GM23338 (cell line): ENCODE measurements around the gene ERC2. TPM values are rescaled to one million over a fixed set of nuclear protein-coding genes. Genes with fewer than 3 reads are reported as not detected.

ENCODE experiments used
- ATAC-seq: fragments of 200-7000 bp; cut with Tn5 transposase; 3 replicates; pipeline ENCODE4 v1.9.1; 2020
- DNase-seq: peaks from one replicate; pipeline ENCODE4 v3.0.0-alpha.2; 2015; ENCODE audit warnings: low spot score
- H2AFZ ChIP-seq: fragments of 200-600 bp; sonication (generic); 2 replicates; pipeline ENCODE4 v1.8.0; 2016; ENCODE audit warnings: antibody characterized with exemption, mild to moderate bottlenecking, moderate library complexity
- H3F3A ChIP-seq: fragments of 200-600 bp; sonication (generic); replicated peaks from 2 replicates; pipeline ENCODE4 v1.8.0; 2017; ENCODE audit warnings: antibody characterized with exemption, mixed run types, low read depth
- H3K27ac ChIP-seq: fragments of 200-600 bp; sonication (generic); 2 replicates; pipeline ENCODE4 v1.6.1; 2016; ENCODE audit warnings: low read depth
- H3K27me3 ChIP-seq: fragments of 200-600 bp; sonication (generic); 2 replicates; pipeline ENCODE4 v1.8.0; 2016; ENCODE audit warnings: mild to moderate bottlenecking, mixed run types, moderate library complexity; ENCODE audit not compliant: insufficient read depth
- H3K36me3 ChIP-seq: fragments of 200-600 bp; sonication (generic); 2 replicates; pipeline ENCODE4 v1.8.0; 2016; ENCODE audit warnings: mild to moderate bottlenecking; ENCODE audit not compliant: insufficient read depth
- H3K4me1 ChIP-seq: fragments of 200-600 bp; sonication (generic); 2 replicates; pipeline ENCODE4 v1.8.0; 2016; ENCODE audit warnings: mild to moderate bottlenecking, moderate library complexity; ENCODE audit not compliant: insufficient read depth
- H3K4me2 ChIP-seq: fragments of 200-600 bp; sonication (generic); 2 replicates; pipeline ENCODE4 v1.7.1; 2017; ENCODE audit warnings: mixed run types
- H3K4me3 ChIP-seq: fragments of 200-600 bp; sonication (generic); 2 replicates; pipeline ENCODE4 v1.6.1; 2016; ENCODE audit warnings: mixed run types
- H3K79me2 ChIP-seq: fragments of 200-600 bp; sonication (generic); replicated peaks from 2 replicates; pipeline ENCODE4 v1.8.0; 2017; ENCODE audit warnings: mild to moderate bottlenecking; ENCODE audit not compliant: insufficient read depth
- H3K9me2 ChIP-seq: fragments of 200-600 bp; sonication (generic); 2 replicates; pipeline ENCODE4 v1.8.0; 2017; ENCODE audit not compliant: insufficient read depth
- H4K20me1 ChIP-seq: fragments of 200-600 bp; sonication (generic); replicated peaks from 2 replicates; pipeline ENCODE4 v1.8.0; 2017; ENCODE audit warnings: mild to moderate bottlenecking; ENCODE audit not compliant: insufficient read depth
- H3K27ac Mint-ChIP-seq: 2 replicates; pipeline ENCODE4 v1.8.0; 2020; ENCODE audit warnings: inconsistent platforms, mild to moderate bottlenecking, moderate library complexity, mixed read lengths
- H3K27me3 Mint-ChIP-seq: 3 replicates; pipeline ENCODE4 v1.8.0; 2022; ENCODE audit warnings: low read depth, mild to moderate bottlenecking, moderate library complexity, mixed read lengths, inconsistent platforms; ENCODE audit not compliant: insufficient read depth, poor library complexity
- H3K36me3 Mint-ChIP-seq: 3 replicates; pipeline ENCODE4 v1.8.0; 2021; ENCODE audit warnings: low read depth, mild to moderate bottlenecking, inconsistent platforms, moderate library complexity, mixed read lengths
- H3K4me1 Mint-ChIP-seq: 3 replicates; pipeline ENCODE4 v1.8.0; 2020; ENCODE audit warnings: mild to moderate bottlenecking, inconsistent platforms, mixed read lengths
- H3K4me3 Mint-ChIP-seq: 3 replicates; pipeline ENCODE4 v1.8.0; 2021; ENCODE audit warnings: moderate library complexity, mild to moderate bottlenecking, inconsistent platforms, mixed read lengths
- H3K9me3 Mint-ChIP-seq: 3 replicates; pipeline ENCODE4 v1.8.0; 2020; ENCODE audit warnings: moderate library complexity, mild to moderate bottlenecking, inconsistent platforms, mixed read lengths
- CREB1 ChIP-seq: fragments of 250-450 bp; sonication (Bioruptor Pico); IDR thresholded peaks from 2 replicates; pipeline ENCODE4 v1.5.0; 2020; ENCODE audit warnings: low read depth, mild to moderate bottlenecking, moderate library complexity
- EZH2 ChIP-seq: fragments of 200-600 bp; sonication (generic); IDR thresholded peaks from one replicate; pipeline ENCODE4 v1.8.0; 2017; ENCODE audit warnings: antibody characterized with exemption, mild to moderate bottlenecking, low read depth; ENCODE audit not compliant: unreplicated experiment
- EZH2phosphoT487 ChIP-seq: fragments of 200-600 bp; sonication (generic); IDR thresholded peaks from one replicate; pipeline ENCODE4 v1.8.1; 2018; ENCODE audit warnings: antibody characterized with exemption; ENCODE audit not compliant: unreplicated experiment
- JUNB ChIP-seq: IDR thresholded peaks from one replicate; pipeline ENCODE4 v1.6.1; 2016; ENCODE audit warnings: antibody characterized with exemption; ENCODE audit not compliant: unreplicated experiment
- NANOG ChIP-seq: IDR thresholded peaks from 2 replicates; pipeline ENCODE4 v1.6.1; 2016; ENCODE audit warnings: antibody characterized with exemption, borderline replicate concordance
- POLR2AphosphoS5 ChIP-seq: IDR thresholded peaks from 2 replicates; pipeline ENCODE4 v1.6.1; 2016; ENCODE audit warnings: antibody characterized with exemption, low read depth
- STAT1 ChIP-seq: IDR thresholded peaks from one replicate; pipeline ENCODE4 v1.6.1; 2016; ENCODE audit warnings: antibody characterized with exemption; ENCODE audit not compliant: unreplicated experiment
- ZNF114 ChIP-seq: fragments of 250-450 bp; sonication (Bioruptor Pico); IDR thresholded peaks from 2 replicates; pipeline ENCODE4 v1.5.0; 2020; ENCODE audit warnings: mild to moderate bottlenecking, moderate library complexity
- ZNF331 ChIP-seq: fragments of 250-450 bp; sonication (Bioruptor Pico); IDR thresholded peaks from 2 replicates; pipeline ENCODE4 v1.5.0; 2020; ENCODE audit warnings: low read depth, mild to moderate bottlenecking, moderate library complexity
- polyA plus RNA-seq: library from polyadenylated mRNA; unstranded; fragments of >200 nt; fragmentation: Nextera tagmentation; extraction: Ambion mirVana; gene quantifications from 2 replicates; pipeline ENCODE4 v1.2.1, GENCODE V29; 2016
- total RNA-seq: library from RNA; depleted of rRNA; stranded (reverse); fragments of >200 nt; shearing (Covaris generic); gene quantifications from 2 replicates; pipeline ENCODE4 v1.2.3, GENCODE V29; 2014
- TF ChIP-seq, protein P1 (sequence below): IDR thresholded peaks from 2 replicates; pipeline ENCODE4 v1.6.1; 2016; ENCODE audit warnings: antibody characterized with exemption
- TF ChIP-seq, protein P2 (sequence below): fragments of 250-450 bp; sonication (Bioruptor Pico); IDR thresholded peaks from 2 replicates; pipeline ENCODE4 v1.5.0; 2020; ENCODE audit warnings: mild to moderate bottlenecking, moderate library complexity
- TF ChIP-seq, protein P3 (sequence below), 2 experiments: fragments of 200-600 bp in 1 of 2; sonication (generic) in 1 of 2; conservative IDR thresholded peaks; 2 replicates each; pipeline versions ENCODE4 v1.5.1 to v1.6.1; 2016 to 2017; ENCODE audit warnings: antibody characterized with exemption in 2 of 2, low read depth in 2 of 2, mild to moderate bottlenecking in 2 of 2, moderate library complexity in 1 of 2
- TF ChIP-seq, protein P4 (sequence below): IDR thresholded peaks from one replicate; pipeline ENCODE4 v1.6.1; 2018; ENCODE audit warnings: antibody characterized with exemption; ENCODE audit not compliant: unreplicated experiment

The ERC2 gene
- total and polyA plus RNA-seq, 2 experiments from 2014 or later: 11.8 to 13.7 TPM

DNA sequence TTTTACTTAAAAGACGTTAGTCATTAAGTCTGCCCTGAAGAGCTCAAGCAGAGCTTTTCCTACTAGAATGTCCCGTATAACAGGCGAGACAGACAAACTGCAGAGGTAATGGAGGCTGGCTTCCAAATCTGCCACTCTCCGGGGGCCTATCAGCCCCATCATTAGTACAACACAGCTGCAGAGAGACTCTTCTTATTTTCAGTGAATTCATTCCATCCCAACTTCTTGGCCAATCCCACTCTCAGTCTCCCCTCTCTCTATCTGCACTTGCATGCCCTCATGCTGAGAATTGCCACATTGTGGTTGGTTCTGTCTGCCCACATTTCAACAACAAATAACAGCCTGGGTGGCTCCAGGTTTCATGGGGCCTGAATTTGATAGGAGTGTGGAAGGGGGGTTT is 412.7 kb downstream of the ERC2 start (continued):
- TF ChIP-seq, protein P1, sequence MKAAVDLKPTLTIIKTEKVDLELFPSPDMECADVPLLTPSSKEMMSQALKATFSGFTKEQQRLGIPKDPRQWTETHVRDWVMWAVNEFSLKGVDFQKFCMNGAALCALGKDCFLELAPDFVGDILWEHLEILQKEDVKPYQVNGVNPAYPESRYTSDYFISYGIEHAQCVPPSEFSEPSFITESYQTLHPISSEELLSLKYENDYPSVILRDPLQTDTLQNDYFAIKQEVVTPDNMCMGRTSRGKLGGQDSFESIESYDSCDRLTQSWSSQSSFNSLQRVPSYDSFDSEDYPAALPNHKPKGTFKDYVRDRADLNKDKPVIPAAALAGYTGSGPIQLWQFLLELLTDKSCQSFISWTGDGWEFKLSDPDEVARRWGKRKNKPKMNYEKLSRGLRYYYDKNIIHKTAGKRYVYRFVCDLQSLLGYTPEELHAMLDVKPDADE: no peak
- TF ChIP-seq POLR2AphosphoS5: no peak

DNA sequence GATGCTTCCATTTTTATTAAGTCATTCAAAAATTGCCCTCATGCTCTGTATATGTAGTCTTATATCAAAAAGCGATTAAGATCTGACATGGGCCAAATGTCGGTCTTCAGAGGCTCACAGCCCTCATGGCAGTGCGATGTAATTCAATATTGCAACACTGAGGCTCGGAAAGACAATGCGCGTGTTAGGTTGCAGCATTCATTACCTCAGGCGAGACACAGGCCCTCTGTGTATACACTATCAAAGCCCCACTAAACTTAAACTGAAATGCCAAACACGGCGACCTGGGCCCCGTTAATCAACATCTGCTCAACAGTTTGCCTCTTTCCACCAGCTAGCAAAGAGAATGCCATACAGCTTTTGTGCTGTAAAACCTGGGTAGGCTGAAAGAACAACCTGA is 413.4 kb downstream of the ERC2 start:
- H4K20me1 ChIP-seq: no peaks in the 10 kb centered on the region
- H2AFZ ChIP-seq: no peak overlapping the region
- no peaks in the 10 kb centered on the region; the same call in 2 of the 3 replicates for H3K9me3 Mint-ChIP-seq
- no peaks in the 10 kb centered on the region for H3F3A ChIP-seq
- no peaks in the 10 kb centered on the region for H3K27me3 ChIP-seq
- H3K4me3 Mint-ChIP-seq: no peak overlapping the region
- H3K27ac ChIP-seq: peak overlapping the region; percentile 27
- peak overlapping the region; percentile 77; the same call in 1 of the 2 replicates for H3K27ac Mint-ChIP-seq
- ATAC-seq (peak; percentile 47), DNase-seq (peak; percentile 21)
- H3K79me2 ChIP-seq: no peaks in the 10 kb centered on the region
- peaks cover 47% of the 10 kb centered on the region for H3K4me1 Mint-ChIP-seq
- H3K4me3 ChIP-seq: no peak overlapping the region
- peaks cover 4% of the 10 kb centered on the region for H3K27me3 Mint-ChIP-seq
- H3K9me2 ChIP-seq: no peaks in the 10 kb centered on the region
- H3K36me3 ChIP-seq: no peaks in the 10 kb centered on the region
- no peaks in the 10 kb centered on the region for H3K36me3 Mint-ChIP-seq
- peaks cover 32% of the 10 kb centered on the region for H3K4me1 ChIP-seq
- H3K4me2 ChIP-seq: no peak overlapping the region
- TF ChIP-seq JUNB: no peak
- no peak for TF ChIP-seq NANOG
- TF ChIP-seq ZNF114: no peak
- TF ChIP-seq STAT1: no peak
- TF ChIP-seq EZH2phosphoT487: no peak
- TF ChIP-seq ZNF331 (CRISPR knock-in tag): no peak
- TF ChIP-seq, protein P2, sequence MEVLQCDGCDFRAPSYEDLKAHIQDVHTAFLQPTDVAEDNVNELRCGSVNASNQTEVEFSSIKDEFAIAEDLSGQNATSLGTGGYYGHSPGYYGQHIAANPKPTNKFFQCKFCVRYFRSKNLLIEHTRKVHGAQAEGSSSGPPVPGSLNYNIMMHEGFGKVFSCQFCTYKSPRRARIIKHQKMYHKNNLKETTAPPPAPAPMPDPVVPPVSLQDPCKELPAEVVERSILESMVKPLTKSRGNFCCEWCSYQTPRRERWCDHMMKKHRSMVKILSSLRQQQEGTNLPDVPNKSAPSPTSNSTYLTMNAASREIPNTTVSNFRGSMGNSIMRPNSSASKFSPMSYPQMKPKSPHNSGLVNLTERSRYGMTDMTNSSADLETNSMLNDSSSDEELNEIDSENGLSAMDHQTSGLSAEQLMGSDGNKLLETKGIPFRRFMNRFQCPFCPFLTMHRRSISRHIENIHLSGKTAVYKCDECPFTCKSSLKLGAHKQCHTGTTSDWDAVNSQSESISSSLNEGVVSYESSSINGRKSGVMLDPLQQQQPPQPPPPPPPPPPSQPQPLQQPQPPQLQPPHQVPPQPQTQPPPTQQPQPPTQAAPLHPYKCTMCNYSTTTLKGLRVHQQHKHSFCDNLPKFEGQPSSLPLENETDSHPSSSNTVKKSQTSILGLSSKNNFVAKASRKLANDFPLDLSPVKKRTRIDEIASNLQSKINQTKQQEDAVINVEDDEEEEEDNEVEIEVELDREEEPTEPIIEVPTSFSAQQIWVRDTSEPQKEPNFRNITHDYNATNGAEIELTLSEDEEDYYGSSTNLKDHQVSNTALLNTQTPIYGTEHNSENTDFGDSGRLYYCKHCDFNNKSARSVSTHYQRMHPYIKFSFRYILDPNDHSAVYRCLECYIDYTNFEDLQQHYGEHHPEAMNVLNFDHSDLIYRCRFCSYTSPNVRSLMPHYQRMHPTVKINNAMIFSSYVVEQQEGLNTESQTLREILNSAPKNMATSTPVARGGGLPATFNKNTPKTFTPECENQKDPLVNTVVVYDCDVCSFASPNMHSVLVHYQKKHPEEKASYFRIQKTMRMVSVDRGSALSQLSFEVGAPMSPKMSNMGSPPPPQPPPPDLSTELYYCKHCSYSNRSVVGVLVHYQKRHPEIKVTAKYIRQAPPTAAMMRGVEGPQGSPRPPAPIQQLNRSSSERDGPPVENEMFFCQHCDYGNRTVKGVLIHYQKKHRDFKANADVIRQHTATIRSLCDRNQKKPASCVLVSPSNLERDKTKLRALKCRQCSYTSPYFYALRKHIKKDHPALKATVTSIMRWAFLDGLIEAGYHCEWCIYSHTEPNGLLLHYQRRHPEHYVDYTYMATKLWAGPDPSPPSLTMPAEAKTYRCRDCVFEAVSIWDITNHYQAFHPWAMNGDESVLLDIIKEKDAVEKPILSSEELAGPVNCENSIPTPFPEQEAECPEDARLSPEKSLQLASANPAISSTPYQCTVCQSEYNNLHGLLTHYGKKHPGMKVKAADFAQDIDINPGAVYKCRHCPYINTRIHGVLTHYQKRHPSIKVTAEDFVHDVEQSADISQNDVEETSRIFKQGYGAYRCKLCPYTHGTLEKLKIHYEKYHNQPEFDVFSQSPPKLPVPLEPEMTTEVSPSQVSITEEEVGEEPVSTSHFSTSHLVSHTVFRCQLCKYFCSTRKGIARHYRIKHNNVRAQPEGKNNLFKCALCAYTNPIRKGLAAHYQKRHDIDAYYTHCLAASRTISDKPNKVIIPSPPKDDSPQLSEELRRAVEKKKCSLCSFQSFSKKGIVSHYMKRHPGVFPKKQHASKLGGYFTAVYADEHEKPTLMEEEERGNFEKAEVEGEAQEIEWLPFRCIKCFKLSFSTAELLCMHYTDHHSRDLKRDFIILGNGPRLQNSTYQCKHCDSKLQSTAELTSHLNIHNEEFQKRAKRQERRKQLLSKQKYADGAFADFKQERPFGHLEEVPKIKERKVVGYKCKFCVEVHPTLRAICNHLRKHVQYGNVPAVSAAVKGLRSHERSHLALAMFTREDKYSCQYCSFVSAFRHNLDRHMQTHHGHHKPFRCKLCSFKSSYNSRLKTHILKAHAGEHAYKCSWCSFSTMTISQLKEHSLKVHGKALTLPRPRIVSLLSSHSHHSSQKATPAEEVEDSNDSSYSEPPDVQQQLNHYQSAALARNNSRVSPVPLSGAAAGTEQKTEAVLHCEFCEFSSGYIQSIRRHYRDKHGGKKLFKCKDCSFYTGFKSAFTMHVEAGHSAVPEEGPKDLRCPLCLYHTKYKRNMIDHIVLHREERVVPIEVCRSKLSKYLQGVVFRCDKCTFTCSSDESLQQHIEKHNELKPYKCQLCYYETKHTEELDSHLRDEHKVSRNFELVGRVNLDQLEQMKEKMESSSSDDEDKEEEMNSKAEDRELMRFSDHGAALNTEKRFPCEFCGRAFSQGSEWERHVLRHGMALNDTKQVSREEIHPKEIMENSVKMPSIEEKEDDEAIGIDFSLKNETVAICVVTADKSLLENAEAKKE: no peak
- TF ChIP-seq, protein P3, sequence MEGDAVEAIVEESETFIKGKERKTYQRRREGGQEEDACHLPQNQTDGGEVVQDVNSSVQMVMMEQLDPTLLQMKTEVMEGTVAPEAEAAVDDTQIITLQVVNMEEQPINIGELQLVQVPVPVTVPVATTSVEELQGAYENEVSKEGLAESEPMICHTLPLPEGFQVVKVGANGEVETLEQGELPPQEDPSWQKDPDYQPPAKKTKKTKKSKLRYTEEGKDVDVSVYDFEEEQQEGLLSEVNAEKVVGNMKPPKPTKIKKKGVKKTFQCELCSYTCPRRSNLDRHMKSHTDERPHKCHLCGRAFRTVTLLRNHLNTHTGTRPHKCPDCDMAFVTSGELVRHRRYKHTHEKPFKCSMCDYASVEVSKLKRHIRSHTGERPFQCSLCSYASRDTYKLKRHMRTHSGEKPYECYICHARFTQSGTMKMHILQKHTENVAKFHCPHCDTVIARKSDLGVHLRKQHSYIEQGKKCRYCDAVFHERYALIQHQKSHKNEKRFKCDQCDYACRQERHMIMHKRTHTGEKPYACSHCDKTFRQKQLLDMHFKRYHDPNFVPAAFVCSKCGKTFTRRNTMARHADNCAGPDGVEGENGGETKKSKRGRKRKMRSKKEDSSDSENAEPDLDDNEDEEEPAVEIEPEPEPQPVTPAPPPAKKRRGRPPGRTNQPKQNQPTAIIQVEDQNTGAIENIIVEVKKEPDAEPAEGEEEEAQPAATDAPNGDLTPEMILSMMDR (conservative IDR thresholded peaks at IDR 0.05; ENCODE audit: low read depth in 2 of 2): no peak
- TF ChIP-seq, protein P4, sequence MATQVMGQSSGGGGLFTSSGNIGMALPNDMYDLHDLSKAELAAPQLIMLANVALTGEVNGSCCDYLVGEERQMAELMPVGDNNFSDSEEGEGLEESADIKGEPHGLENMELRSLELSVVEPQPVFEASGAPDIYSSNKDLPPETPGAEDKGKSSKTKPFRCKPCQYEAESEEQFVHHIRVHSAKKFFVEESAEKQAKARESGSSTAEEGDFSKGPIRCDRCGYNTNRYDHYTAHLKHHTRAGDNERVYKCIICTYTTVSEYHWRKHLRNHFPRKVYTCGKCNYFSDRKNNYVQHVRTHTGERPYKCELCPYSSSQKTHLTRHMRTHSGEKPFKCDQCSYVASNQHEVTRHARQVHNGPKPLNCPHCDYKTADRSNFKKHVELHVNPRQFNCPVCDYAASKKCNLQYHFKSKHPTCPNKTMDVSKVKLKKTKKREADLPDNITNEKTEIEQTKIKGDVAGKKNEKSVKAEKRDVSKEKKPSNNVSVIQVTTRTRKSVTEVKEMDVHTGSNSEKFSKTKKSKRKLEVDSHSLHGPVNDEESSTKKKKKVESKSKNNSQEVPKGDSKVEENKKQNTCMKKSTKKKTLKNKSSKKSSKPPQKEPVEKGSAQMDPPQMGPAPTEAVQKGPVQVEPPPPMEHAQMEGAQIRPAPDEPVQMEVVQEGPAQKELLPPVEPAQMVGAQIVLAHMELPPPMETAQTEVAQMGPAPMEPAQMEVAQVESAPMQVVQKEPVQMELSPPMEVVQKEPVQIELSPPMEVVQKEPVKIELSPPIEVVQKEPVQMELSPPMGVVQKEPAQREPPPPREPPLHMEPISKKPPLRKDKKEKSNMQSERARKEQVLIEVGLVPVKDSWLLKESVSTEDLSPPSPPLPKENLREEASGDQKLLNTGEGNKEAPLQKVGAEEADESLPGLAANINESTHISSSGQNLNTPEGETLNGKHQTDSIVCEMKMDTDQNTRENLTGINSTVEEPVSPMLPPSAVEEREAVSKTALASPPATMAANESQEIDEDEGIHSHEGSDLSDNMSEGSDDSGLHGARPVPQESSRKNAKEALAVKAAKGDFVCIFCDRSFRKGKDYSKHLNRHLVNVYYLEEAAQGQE: no peak
- no peak for TF ChIP-seq EZH2
- no peak for TF ChIP-seq CREB1 (CRISPR knock-in tag)
- TF ChIP-seq POLR2AphosphoS5: no peak
